Activated T-cell treated with anti-CD3 and anti-CD28 coated beads, Interleukin-2, amount 50 U/mL, for 24 hours (primary cell): ENCODE data around the gene ZNF284.

ENCODE experiments used
- DNase-seq: peaks from one replicate; pipeline ENCODE4 v3.0.0-alpha.2; 2020
- H3K27ac Mint-ChIP-seq: 2 replicates; pipeline ENCODE4 v1.8.0; 2020; ENCODE audit warnings: mild to moderate bottlenecking, mixed read lengths
- H3K27me3 Mint-ChIP-seq: 2 replicates; pipeline ENCODE4 v1.8.0; 2020; ENCODE audit warnings: mixed read lengths
- H3K36me3 Mint-ChIP-seq: 2 replicates; pipeline ENCODE4 v1.8.0; 2020; ENCODE audit warnings: low read depth, mixed read lengths
- H3K4me1 Mint-ChIP-seq: 2 replicates; pipeline ENCODE4 v1.8.0; 2020; ENCODE audit warnings: low read depth, mixed read lengths
- H3K4me3 Mint-ChIP-seq: 2 replicates; pipeline ENCODE4 v1.8.0; 2020; ENCODE audit warnings: mild to moderate bottlenecking, moderate library complexity, mixed read lengths
- H3K9me3 Mint-ChIP-seq: 2 replicates; pipeline ENCODE4 v1.8.0; 2020; ENCODE audit warnings: mixed read lengths

Gene ZNF284

DNA sequence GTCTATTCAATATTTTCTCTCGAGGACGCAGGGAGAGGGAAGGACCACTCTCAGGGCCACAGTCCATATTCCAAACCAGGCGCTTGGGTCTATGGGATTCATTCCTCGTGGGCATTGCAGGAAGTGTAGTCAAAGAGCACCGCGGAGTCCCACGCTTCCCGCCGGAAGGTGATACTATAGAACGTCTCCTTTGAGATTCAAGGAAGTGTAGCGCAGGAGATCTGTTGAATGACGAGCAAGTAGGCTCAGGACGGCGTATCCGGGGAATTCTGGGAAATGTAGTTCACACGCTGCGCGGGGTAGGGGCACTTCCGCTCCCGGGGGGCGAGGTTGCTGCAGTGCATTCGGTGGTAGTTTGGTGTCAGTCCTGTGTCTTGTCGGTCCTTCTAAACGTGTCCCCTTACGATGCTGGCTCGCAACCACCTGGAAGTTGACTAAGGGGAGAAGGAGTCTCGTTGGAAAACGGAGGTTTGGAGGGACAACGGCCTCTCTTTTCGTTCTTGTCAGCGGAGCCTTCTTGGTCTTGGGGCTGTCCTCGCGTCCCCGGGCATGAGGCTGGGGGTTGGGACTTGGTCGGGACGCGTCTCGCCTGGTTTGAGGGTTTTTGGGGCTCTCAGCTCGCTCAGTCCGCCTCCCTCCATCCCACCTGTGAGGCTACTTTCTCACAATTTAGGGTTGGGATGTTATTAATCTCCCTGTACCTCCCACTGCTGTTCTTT, at the start of gene ZNF284:
ZNF284 (plus strand) TSS at position 336 of the 719 bp plus-strand sequence. CDS start 4,231 bp downstream, outside the sequence.
- peak; percentile 85 for DNase-seq
- Mint-ChIP-seq H3K27me3 (no peaks in the 10 kb centered on the region), H3K4me1 (peaks cover 24% of the 10 kb centered on the region), H3K9me3 (peaks cover 46% of the 10 kb centered on the region), H3K36me3 (peaks cover 58% of the 10 kb centered on the region), H3K27ac (peak within 1 kb of the TSS; percentile 72), H3K4me3 (peak within 1 kb of the TSS; percentile 84)

DNA sequence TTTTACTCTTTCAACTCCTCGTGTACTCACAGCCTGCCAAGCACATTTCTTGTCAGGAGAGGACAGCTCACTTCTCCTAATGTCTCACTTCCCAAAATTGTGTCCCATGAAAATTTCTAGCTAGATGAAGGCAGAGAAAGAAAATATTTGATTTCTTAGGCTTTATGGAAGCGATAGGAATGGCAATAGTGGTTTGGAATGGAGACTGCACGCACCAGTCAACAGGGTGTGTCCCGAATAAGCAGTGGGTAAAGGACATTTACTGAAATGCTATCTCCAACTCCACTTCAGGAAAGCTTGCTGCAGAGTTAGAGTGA, 47.1 kb upstream of the ZNF284 start:
- Mint-ChIP-seq H3K27me3 (peaks cover 3% of the 10 kb centered on the region), H3K36me3 (peaks cover 52% of the 10 kb centered on the region)

DNA sequence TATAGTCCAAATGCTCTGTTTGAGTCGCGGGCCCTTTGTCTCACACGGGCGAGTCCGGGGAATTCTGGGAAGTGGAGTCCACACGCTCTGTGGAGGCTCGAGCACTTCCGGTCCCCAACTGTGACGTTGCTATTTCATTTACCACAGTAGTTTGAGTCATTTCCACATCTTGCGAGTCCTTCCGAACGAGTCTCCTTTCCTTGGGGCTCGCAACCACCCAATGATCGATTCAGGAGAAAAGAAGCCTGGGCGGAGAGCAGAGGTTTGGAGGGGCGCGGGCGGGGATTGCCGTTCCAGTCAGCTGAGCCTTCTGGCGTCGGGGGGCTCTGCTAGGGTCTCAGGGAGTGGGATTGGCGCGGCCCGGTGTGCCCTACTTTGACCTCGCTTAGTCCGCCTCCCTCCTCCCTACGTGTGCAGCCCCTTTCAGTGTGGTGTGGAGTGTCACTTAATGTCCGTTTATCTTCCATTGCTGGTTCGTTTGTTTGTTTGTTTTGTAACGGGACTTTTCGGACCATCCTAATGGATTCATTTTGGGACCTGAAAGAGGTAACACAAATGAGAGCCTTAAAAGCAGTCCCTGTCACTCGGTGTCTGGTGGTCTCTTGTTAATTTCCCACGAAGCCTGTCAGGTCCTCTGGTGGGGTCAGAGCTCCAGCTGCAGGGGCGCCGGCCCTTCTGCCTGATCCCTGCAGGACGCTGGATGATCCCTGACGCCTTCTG, 46.6 kb upstream of the ZNF284 start, which contains the start of gene ZNF222:
ZNF222 (plus strand) TSS at position 163 of the 720 bp plus-strand sequence; CDS start at position 221, 58 bp downstream.
- H3K27me3 Mint-ChIP-seq: no peaks in the 10 kb centered on the region
- peak within 1 kb of the TSS; percentile 85 for H3K4me3 Mint-ChIP-seq
- H3K4me1 Mint-ChIP-seq: peaks cover 23% of the 10 kb centered on the region
- H3K27ac Mint-ChIP-seq: peak within 1 kb of the TSS; percentile 90
- H3K36me3 Mint-ChIP-seq: peaks cover 57% of the 10 kb centered on the region
- peak; percentile 81 for DNase-seq
- H3K9me3 Mint-ChIP-seq: peaks cover 57% of the 10 kb centered on the region

More for the DNA sequence above, 47.1 kb upstream of the ZNF284 start:
- H3K27ac Mint-ChIP-seq: peak overlapping the region; percentile 90
- peaks cover 23% of the 10 kb centered on the region for H3K4me1 Mint-ChIP-seq
- H3K9me3 Mint-ChIP-seq: peaks cover 57% of the 10 kb centered on the region
- H3K4me3 Mint-ChIP-seq: peak overlapping the region; percentile 85
- no peak for DNase-seq

DNA sequence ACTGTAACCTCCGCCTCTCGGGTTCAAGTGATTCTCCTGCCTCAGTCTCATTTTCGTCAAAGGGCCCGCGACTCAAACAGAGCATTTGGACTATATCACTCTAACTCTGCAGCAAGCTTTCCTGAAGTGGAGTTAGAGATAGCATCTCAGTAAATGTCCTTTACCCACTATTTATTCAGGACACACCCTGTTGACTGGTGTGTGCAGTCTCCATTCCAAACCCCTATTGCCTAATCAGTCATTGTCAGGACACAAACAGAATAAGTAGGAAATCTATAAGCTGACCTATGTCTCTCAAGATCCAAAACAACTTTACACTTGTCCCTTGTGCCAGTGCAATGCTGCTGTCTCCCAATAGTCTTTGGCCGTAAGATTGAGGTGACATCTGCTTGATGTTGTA, 45.3 kb upstream of the ZNF284 start:
- H3K9me3 Mint-ChIP-seq: peaks cover 55% of the 10 kb centered on the region

DNA sequence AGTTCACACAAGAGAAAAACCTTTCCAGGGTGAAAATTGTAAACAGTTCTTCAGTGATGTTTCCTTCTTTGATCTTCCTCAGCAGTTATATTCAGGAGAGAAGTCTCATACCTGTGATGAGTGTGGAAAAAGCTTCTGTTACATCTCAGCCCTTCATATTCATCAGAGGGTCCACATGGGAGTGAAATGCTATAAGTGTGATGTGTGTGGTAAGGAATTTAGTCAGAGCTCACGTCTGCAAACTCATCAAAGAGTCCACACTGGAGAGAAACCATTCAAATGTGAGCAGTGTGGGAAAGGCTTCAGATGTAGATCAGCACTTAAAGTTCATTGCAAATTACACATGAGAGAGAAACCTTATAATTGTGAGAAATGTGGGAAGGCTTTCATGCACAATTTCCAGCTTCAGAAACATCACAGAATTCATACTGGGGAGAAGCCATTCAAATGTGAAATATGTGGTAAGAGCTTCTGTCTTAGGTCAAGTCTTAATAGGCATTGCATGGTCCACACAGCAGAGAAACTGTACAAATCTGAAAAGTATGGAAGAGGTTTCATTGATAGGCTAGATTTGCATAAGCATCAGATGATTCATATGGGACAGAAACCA, 39.9 kb upstream of the ZNF284 start:
- H3K36me3 Mint-ChIP-seq: peaks cover 69% of the 10 kb centered on the region
- no peaks in the 10 kb centered on the region for H3K4me1 Mint-ChIP-seq
- H3K27me3 Mint-ChIP-seq: no peaks in the 10 kb centered on the region
- DNase-seq: no peak
- H3K4me3 Mint-ChIP-seq: no peak overlapping the region
- peaks cover 71% of the 10 kb centered on the region for H3K9me3 Mint-ChIP-seq
- H3K27ac Mint-ChIP-seq: no peak overlapping the region

More for the DNA sequence above, 45.3 kb upstream of the ZNF284 start:
- DNase-seq: no peak
- no peaks in the 10 kb centered on the region for H3K27me3 Mint-ChIP-seq
- H3K4me1 Mint-ChIP-seq: peaks cover 23% of the 10 kb centered on the region
- H3K4me3 Mint-ChIP-seq: peak overlapping the region; percentile 13
- H3K36me3 Mint-ChIP-seq: peaks cover 69% of the 10 kb centered on the region
- H3K27ac Mint-ChIP-seq: no peak overlapping the region

DNA sequence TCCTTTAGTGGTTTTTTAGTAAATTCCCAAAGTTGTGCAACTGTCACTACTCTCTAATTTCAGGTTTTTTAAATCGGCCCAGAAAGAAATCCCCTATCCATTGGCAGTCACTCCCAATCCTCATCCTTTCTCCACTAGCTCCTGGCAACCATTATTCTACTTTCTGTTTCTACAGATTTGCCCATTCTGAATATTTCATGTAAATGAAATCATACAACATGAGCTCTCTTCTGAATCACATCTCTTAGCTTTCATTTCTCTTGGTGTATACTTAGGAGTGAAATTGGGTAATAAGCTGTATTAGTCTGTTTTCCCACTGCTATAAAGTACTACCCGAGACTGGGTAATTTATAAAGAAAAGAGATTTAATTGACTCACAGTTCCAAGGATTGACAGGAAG, 29.8 kb upstream of the ZNF284 start:
- Mint-ChIP-seq H3K4me1 (no peaks in the 10 kb centered on the region), H3K4me3 (no peak overlapping the region), H3K27me3 (peaks cover 32% of the 10 kb centered on the region), H3K9me3 (peaks cover 45% of the 10 kb centered on the region), H3K27ac (no peak overlapping the region), H3K36me3 (peaks cover 8% of the 10 kb centered on the region)
- DNase-seq: no peak

DNA sequence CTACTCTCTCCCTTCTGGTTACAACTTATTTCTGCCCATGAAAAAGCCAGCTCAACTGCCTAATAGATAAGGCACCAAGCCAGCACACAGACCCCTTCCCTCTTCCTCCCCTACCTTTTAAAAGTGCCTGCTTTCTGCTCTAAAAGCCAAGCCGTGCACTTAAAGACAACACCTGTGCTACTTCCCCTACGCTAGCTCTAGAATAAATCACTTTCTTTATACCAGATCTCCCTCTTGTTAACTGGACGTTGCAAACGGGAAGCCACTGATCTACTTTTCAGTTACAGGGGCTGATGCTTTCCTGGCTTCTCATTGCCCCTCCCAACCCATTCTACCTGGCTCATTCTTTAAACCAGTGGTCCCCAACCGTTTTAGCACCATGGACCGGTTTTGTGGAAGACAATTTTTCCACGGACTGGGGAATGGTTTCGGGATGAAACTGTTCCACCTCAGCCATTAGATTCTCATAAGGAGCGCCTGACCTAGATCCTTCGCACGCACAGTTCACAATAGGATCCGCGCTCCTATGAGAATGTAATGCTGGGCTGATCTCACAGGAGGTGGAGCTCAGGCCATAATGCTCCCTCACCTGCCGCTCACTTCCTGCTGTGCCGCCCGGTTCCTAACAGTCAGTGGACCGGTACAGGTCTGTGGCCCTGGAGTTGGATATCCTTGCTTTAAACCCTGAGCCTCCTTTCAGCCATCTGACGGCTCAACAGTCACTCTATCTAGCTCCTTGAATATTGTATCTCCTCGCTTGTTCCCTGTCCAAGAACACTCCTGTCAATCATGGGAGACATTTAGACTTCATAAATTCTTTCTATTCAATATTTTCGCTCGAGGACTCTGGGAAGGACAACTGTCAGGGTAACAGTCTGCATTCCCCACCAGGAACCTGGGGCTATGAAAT, 21.0 kb upstream of the ZNF284 start:
- Mint-ChIP-seq H3K4me1 (peaks cover 25% of the 10 kb centered on the region), H3K36me3 (peaks cover 49% of the 10 kb centered on the region), H3K4me3 (peak overlapping the region; percentile 84), H3K9me3 (peaks cover 66% of the 10 kb centered on the region), H3K27ac (peak overlapping the region; percentile 71), H3K27me3 (peaks cover 12% of the 10 kb centered on the region)
- peak; percentile 47 for DNase-seq

DNA sequence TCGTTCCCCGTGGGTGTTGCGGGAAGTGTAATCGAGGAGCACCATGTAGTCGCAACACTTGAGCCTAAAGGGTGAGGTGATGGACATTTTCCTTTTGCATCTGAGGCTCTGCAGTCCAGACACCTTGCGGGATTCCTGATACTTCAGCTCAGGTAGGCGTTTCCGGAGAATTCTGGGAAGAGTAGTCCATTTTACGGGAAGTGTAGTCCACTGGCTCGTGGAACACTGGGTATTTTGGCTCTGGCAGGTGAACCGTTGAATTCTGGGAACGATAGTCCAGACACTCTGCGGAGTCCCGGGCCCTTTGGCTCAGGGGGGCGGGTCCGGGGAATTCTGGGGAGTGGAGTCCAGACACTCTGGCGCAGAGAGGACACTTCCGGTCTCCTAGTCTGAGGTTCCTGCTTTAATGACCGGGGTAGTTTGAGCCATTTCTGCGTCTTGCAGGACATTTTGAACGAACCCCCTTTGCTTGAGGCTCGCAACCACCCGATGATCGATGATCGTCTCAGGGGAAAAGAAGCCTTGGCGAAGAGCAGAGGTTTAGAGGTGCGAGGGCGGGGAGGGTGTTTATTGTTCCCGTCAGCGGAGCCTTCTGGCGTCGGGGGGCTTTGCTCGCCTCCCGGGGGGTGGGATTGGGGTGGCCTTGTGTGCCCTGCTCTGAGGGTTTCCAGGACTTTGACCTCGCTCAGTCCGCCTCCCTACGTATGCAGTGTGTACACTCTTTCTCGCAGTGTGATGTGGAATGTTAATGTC, 20.1 kb upstream of the ZNF284 start, which contains the start of gene ZNF223:
ZNF223 (plus strand) TSS at position 387 of the 753 bp plus-strand sequence. CDS start 3,141 bp downstream, outside the sequence.
- DNase-seq: peak; percentile 83
- Mint-ChIP-seq H3K27me3 (peaks cover 9% of the 10 kb centered on the region), H3K9me3 (peaks cover 65% of the 10 kb centered on the region), H3K27ac (peak within 1 kb of the TSS; percentile 71), H3K4me3 (peak within 1 kb of the TSS; percentile 84), H3K4me1 (peaks cover 25% of the 10 kb centered on the region), H3K36me3 (peaks cover 54% of the 10 kb centered on the region)

DNA sequence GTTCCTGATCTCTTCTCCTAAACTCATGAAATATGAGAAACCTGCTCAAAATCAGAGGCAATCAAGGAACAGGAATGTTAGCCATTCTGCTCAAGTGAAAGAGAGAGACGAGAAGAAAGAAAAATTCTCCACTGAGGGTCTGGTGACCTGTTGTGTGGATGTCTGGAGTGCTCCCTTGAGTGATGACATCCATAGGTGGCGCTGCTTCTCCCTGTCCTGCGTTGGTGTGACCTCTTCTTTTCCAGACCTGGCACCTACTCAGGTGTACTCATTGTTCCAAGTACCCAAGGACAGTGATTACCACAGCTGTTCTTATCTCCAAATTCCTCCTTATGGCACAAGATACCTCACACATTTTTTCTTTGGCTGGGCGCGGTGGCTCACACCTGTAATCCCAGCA, 16.1 kb upstream of the ZNF284 start:
- H3K36me3 Mint-ChIP-seq: peaks cover 91% of the 10 kb centered on the region
- no peak for DNase-seq
- no peak overlapping the region for H3K4me3 Mint-ChIP-seq
- H3K4me1 Mint-ChIP-seq: peaks cover 19% of the 10 kb centered on the region
- H3K27ac Mint-ChIP-seq: no peak overlapping the region
- no peaks in the 10 kb centered on the region for H3K27me3 Mint-ChIP-seq
- H3K9me3 Mint-ChIP-seq: peaks cover 66% of the 10 kb centered on the region

DNA sequence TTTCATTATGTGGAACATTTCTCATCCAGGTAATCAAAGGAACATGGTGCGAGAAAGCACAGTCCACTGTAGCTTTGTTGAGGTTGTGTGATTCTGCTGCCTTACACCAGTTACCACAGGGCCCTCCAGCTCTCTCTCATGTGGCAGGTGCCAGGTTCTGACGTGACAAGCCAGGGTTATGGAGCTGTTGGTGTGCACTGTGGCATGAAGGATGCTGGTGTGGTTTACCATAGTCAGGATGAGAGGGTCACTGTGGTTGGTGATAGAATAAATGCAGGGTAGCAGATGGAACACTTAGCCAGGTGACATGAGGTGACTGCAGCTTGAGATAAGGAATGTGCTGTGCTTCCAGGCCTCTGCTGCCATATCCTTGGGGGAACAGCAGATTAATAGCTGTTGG, 12.7 kb upstream of the ZNF284 start:
- Mint-ChIP-seq H3K36me3 (peaks cover 93% of the 10 kb centered on the region), H3K4me1 (no peaks in the 10 kb centered on the region), H3K4me3 (no peak overlapping the region), H3K27me3 (no peaks in the 10 kb centered on the region), H3K9me3 (peaks cover 69% of the 10 kb centered on the region), H3K27ac (no peak overlapping the region)
- no peak for DNase-seq

DNA sequence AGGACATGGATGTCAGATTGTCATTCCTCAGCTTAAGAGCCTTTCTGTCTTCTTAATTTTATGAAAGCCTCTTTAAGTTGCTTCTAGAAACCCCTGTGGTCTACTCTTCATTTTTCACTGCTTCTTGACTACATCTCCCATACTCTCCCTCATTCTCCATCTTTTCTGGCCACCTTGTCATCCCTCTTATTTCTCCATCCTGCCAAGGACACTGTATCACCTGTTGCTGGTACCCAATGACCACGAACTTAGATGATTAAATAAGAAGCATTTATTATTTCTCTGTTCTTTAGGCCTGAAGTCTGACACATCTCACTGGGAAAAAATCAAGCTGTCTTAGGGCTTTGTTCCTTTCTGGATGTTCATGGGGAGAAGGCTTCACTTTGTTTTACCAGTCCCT, 10.9 kb upstream of the ZNF284 start:
- DNase-seq: no peak
- H3K9me3 Mint-ChIP-seq: peaks cover 67% of the 10 kb centered on the region

DNA sequence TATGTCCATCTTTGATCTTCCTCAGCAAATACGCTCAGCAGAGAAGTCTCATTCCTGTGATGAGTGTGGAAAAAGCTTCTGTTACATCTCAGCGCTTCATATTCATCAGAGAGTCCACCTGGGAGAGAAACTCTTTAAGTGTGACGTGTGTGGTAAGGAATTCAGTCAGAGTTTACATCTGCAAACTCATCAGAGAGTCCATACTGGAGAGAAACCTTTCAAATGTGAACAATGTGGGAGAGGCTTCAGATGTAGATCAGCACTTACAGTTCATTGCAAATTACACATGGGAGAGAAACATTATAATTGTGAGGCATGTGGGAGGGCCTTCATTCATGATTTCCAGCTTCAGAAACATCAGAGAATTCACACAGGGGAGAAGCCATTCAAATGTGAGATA, 5.7 kb upstream of the ZNF284 start:
- H3K4me3 Mint-ChIP-seq: no peak overlapping the region
- no peaks in the 10 kb centered on the region for H3K27me3 Mint-ChIP-seq
- H3K27ac Mint-ChIP-seq: no peak overlapping the region
- DNase-seq: no peak
- peaks cover 76% of the 10 kb centered on the region for H3K9me3 Mint-ChIP-seq
- peaks cover 77% of the 10 kb centered on the region for H3K36me3 Mint-ChIP-seq
- H3K4me1 Mint-ChIP-seq: peaks cover 5% of the 10 kb centered on the region

More for the DNA sequence above, 10.9 kb upstream of the ZNF284 start:
- no peaks in the 10 kb centered on the region for H3K4me1 Mint-ChIP-seq
- no peaks in the 10 kb centered on the region for H3K27me3 Mint-ChIP-seq
- H3K27ac Mint-ChIP-seq: no peak overlapping the region
- H3K36me3 Mint-ChIP-seq: peaks cover 93% of the 10 kb centered on the region
- no peak overlapping the region for H3K4me3 Mint-ChIP-seq

DNA sequence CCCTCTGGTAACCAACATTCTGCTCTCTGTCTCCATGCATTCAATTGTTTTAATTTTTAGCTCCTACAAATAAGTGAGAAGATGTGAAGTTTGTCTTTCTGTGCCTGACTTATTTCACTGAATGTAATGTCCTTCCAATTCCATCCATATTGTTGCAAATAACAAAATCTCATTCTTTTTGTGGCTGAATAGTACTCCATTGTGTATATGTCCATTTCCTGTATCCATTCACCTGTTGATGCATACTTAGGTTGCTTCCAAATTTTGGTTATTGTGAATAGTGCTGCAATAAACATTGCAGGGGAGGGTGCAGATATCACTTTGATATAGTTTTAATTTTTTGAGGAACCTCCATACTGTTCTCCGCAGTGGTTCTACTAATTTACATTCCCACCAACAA, 2.5 kb upstream of the ZNF284 start:
- Mint-ChIP-seq H3K27me3 (no peaks in the 10 kb centered on the region), H3K4me1 (peaks cover 24% of the 10 kb centered on the region), H3K4me3 (no peak overlapping the region), H3K27ac (no peak overlapping the region), H3K36me3 (peaks cover 65% of the 10 kb centered on the region), H3K9me3 (peaks cover 62% of the 10 kb centered on the region)
- no peak for DNase-seq
